HG02943 (cell line): ENCODE measurements around the gene GID4.
"Not testable (repeated sequence)": the region's sequence is repeated elsewhere in the genome, so short reads cannot be mapped to it uniquely, and the experiment has no call there.

Source experiments
- ATAC-seq: cut with Tn5 transposase; IDR thresholded peaks from one replicate; pipeline ENCODE4 v1.9.1; 2021; ENCODE audit warnings: mild to moderate bottlenecking, low read depth, moderate library complexity; ENCODE audit not compliant: unreplicated experiment

The GID4 gene

DNA sequence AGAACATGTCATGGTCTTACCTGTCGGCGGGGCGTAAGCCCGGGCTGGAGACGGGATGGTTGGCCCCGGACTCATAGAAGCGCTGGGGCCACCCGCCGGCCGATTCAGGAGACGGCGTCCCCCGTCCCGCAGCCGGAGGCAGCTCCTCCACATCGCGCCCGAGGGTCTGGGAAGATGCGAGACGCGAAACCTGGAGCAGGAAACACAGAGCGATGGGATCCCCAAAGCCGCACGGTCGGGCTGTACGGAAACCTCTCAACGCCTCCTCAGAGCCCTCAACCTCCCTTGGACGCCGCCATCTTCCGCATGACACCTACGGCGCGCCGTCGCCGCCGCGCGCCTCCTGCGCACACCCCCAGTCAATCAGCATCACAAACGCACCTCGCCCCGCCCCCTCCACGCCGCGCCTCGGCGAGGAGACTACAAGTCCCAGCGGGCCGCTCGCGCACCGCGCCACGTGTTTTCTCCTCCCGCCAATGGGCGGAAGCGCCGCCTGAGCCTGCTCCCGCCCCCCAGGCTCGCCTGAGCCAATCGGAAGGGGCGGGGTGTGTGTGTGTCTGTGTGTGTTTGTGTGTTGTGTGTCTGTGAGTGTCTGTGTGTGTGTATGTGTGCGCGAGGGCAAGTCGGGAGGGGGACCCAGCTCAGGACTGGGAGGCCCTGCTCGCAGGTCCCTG is at the start of gene GID4, which contains the start of gene ATPAF2:
Gene GID4 (plus strand): TSS at position 548 of the 674 bp plus-strand sequence. CDS start 57 bp downstream, at position 605.
Gene ATPAF2 (minus strand): TSS at position 308 of the 674 bp plus-strand sequence. CDS start 155 bp downstream, at position 153.
- peak; percentile 84 for ATAC-seq

- no peak for ATAC-seq
Observed at GRCh38 chr17:17989618-17990017, 49.6 kb upstream of the GID4 start.

GRCh38 chr17:17990282-17990681 is 48.9 kb upstream of the GID4 start:
- no peak for ATAC-seq

- no peak for ATAC-seq
Observed at GRCh38 chr17:17993366-17993765, 45.8 kb upstream of the GID4 start.

GRCh38 chr17:17993852-17994251 is 45.4 kb upstream of the GID4 start:
- ATAC-seq, result no peak

DNA sequence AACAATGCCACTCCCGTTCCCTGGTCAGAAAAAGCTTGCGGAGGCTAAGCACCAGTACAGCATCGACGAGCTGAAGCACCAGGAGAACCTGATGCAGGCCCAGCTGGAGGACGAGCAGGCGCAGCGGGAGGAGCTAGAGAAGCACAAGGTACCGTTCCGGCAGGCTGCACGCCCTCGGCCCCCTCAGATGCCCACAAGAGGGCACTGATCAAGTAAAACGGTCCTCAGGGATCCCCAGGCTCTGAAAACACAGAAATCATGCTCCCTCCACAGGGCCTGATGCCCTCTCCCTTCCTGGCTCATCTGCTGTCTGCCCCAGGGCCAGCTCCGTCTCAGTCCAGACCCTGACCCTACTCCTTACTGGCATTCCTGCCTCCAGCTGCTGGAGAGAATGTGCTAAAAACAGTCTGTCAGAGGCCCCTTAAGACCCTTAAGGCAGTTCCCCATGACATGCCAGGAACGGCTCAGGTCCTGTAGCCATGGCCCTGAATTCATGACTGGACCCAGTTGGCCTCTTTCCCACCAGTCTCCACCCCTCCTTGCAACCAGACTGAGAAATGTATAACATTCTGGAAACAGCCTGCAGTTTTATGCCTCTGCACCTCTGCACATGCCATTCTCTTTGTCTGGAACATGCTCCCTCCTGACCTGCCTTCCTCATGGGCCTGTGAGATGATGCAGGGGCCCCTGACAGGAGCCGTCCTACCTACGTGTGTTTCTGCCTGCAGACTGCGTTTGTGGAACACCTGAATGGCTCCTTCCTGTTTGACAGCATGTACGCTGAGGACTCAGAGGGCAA is 44.7 kb upstream of the GID4 start:
- ATAC-seq, result no peak

- not testable (repeated sequence) for ATAC-seq
Observed at GRCh38 chr17:17995887-17996286, 43.3 kb upstream of the GID4 start.

- no peak for ATAC-seq
Observed at GRCh38 chr17:17998934-17999333, 40.3 kb upstream of the GID4 start.

DNA sequence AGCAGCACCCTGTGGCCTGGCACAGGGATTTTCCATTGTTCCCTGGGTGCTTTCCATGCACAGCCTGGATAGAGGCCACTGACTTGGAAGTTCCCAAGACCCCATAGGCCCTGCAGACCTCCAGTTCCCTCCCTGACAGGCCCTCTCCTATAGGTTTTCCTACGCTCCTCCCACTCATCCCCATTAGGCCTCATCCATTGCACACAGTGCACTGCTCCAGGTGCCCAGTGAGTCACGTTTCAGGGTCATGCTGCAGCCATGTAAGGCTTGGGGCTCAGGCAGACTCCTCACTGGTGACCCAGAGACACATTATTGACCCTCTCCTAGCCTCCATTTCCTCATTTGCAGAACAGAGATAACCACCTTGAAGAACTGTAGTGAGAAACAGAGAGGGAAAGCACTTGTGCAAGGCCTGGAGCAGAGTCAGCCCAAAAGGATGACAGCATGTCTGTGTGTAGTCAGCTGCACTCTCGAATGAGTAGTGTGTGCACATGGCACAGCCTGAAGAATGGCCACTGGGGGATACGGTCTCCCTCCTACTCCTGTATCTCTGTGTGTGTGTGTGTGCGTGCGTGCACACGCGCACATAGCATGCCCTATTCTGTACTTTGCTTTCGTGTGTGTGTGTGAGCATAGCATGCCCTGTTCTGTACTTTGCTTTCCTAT is 39.7 kb upstream of the GID4 start:
- no peak for ATAC-seq

- ATAC-seq, result no peak
Observed at GRCh38 chr17:18000030-18000408, 39.2 kb upstream of the GID4 start.

DNA sequence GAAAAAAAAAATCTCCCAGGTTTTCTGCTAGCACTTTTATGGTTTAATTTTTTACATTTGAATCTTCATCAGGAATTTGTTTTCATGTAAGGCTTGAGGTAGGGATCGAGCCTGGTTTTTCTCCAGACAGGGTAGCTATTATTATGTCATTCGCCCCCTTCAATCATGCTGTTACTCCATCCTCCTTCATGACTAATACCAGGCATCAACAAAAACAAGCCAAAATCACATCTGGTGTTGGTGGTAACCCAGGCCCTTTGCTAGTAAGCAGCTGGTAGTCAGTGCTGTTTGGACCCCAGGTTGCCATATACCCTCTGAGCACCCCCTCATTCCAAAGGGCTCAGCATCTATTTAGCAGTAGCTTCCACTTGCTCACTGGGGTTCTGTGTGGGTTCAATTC is 37.0 kb upstream of the GID4 start:
- no peak for ATAC-seq

DNA sequence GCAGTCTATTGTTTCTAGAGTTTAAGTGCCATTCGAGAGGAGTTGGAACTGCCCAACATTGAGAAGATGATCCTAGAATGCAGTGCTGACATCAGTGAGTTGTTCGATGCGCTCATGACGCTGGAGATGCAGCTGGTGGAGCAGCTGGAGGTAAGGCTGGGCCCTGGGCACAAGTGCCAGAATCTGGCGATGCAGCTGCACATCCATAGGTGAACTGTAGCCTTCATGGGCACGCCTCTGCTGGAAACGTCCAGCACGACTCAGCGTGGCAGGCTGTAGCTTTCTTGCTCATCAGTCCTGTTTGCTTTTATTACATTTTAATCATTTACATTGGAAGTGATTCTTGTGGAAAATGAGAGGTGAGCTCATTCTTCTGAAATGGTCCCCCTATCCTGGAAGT is 34.9 kb upstream of the GID4 start:
- ATAC-seq, result no peak

- ATAC-seq, result no peak
Observed at GRCh38 chr17:18004884-18005305, 34.3 kb upstream of the GID4 start.

GRCh38 chr17:18005496-18005895 is 33.7 kb upstream of the GID4 start:
- no peak for ATAC-seq

GRCh38 chr17:18006495-18007239 is 32.5 kb upstream of the GID4 start:
- ATAC-seq, result no peak

GRCh38 chr17:18008496-18009268 is 30.5 kb upstream of the GID4 start:
- no peak for ATAC-seq

DNA sequence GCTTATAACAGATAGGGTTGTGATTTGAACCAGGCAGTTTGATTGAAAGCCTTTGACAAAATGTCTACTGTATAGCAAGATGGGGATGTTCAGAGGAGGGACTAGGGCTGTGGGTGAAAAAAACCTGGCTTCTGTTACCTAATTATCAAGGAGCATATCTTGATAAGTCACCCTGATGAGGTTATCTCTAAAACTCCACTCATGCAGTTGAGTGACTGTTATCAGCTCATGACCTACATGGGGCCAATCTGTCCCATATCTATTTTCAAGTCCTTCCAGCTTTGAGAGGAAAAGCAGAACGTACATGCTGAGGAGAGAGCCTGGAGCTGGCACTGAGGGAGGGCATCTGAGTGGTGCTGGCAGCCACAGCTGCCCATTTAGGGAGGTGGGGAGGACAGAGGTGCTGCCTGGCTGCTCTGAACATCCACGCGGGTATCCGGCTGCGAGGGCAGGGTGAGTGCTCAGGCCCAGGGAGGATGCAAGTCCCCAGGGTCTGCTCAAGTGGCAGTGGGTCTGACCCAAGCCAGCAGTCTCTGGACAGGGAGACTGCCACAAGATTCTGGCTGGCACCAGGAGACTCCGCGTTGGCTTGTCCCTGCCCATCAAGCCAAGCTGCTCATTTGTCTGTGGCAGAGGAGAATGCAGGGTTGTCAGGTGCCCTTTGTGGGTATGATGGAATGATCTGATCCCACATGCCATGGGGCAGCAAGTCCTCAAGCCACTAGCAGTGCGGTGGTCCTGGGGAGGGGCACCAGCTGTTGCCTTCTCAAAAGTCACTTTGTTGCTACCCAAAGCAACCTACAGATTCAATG is 29.4 kb upstream of the GID4 start:
- ATAC-seq, result no peak

DNA sequence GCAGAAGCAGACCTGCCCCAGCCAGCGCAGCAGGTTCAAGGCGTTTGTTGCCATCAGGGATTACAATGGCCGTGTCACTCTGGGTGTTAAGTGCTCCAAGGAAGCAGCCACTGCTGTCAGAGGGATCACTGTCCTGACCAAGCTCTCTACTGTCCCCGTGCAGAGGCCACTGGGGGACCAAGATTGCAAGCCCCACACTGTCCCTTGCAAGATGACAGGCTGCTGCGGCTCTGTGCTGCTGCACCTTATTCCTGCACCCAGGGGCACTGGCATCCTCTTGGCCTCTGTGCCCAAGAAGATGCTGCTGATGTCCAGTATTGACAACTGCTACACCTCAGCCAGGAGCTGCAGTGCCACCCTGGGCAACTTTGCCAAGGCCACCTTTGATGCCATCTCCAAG is 27.9 kb upstream of the GID4 start:
- no peak for ATAC-seq

GRCh38 chr17:18014006-18014405 is 25.2 kb upstream of the GID4 start:
- ATAC-seq, result no peak
